Measurements from ENCODE around the gene CNGB1. TPM values are rescaled to one million over a fixed set of nuclear protein-coding genes. Genes with fewer than 3 reads are reported as not detected.

CNGB1 gene
- total RNA-seq, 1 experiment from 2014 or later: not detected

DNA sequence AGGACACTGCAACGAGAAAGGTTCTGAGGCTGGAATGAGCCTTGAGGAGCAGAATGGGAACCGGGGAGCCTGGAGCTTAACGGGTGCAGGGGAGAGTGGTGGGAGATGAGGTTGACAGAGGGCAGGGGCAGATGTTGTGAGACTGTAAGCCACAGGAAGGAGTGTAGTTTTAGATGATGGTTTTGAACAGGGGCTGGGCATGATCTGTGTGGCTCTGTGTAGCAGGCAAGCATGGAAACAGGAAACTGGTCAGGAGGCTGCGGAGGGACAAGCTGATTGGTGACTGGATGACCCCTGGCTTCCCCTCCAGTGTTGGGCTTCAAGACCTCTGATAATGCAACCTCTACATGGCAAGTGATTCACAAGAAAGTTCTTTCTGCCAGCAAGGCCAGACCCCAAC, 1.4 kb upstream of the CNGB1 start:
- no peaks in the 10 kb centered on the region for H3K9me3 ChIP-seq (replicated peaks)
- H3K36me3 ChIP-seq: no peaks in the 10 kb centered on the region
- no peak for DNase-seq
- no peaks in the 10 kb centered on the region for H3K4me1 ChIP-seq
- H3K4me3 ChIP-seq: no peak overlapping the region
- H3K27me3 ChIP-seq: peaks cover 19% of the 10 kb centered on the region
- H3K27ac ChIP-seq: no peak overlapping the region

GRCh38 chr16:57971848-57972247, 920 bp upstream of the CNGB1 start:
- DNase-seq: no peak
- Histone ChIP-seq H3K4me3 (no peak overlapping the region), H3K36me3 (no peaks in the 10 kb centered on the region), H3K27me3 (peaks cover 19% of the 10 kb centered on the region), H3K4me1 (no peaks in the 10 kb centered on the region), H3K9me3 (replicated peaks) (no peaks in the 10 kb centered on the region), H3K27ac (no peak overlapping the region)

DNA sequence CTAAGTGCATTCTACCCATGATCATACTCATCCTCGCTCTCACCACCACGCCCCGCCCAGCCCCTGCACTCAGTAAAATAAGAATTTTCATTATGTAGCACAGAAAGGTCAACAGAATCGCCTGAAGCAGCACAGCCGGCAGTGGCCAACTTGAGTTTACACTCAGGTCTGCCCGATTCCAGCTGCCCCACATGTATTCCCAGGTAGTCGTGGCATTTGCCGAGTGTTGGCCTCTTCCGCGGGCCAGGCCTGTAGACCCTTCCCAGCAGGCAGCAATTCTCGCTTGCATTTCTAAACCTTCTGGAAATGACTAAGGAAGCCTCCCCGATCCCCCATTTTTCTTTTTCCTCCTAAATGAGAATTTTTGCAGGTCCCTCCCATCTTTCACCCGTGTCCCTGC, 609 bp downstream of the CNGB1 start:
- DNase-seq: no peak
- H3K4me3 ChIP-seq: no peak overlapping the region
- no peaks in the 10 kb centered on the region for H3K4me1 ChIP-seq
- no peaks in the 10 kb centered on the region for H3K36me3 ChIP-seq
- no peaks in the 10 kb centered on the region for H3K9me3 ChIP-seq (replicated peaks)
- H3K27ac ChIP-seq: no peak overlapping the region
- H3K27me3 ChIP-seq: peaks cover 19% of the 10 kb centered on the region

DNA sequence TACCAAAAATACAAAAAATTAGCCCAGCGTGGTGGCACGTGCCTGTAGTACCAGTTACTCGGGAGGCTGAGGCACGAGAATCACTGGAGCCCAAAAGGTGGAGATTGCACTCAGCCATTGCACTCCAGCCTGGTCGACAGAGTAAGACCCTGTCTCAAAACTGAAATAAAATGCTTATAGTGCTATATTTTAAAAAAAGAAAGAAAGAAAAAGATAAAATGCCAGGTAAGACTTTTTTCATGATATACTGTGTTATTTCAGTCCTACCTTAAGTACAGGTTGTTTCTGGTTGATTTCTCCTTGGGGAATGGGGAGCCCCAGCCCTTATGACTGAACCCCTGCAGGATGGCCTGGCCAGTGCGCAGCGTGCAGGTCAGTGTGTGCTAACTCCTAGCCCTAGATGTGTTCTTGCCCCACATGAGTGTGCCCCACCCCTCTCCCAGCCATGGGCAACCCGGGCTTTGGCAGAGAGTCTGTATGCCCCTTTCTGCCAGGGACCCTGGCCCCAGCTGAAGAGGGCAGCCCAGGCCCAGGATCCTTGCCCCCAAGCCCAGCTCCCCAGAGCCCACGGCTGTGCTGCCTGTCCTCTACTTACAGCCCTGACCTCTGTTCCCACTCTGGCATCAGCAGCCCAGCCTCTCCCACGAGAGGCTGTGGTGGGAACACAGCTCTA, 1.3 kb downstream of the CNGB1 start:
- Histone ChIP-seq H3K4me1 (no peaks in the 10 kb centered on the region), H3K36me3 (no peaks in the 10 kb centered on the region), H3K27ac (no peak overlapping the region), H3K4me3 (no peak overlapping the region), H3K27me3 (peaks cover 19% of the 10 kb centered on the region), H3K9me3 (replicated peaks) (no peaks in the 10 kb centered on the region)
- DNase-seq: no peak

DNA sequence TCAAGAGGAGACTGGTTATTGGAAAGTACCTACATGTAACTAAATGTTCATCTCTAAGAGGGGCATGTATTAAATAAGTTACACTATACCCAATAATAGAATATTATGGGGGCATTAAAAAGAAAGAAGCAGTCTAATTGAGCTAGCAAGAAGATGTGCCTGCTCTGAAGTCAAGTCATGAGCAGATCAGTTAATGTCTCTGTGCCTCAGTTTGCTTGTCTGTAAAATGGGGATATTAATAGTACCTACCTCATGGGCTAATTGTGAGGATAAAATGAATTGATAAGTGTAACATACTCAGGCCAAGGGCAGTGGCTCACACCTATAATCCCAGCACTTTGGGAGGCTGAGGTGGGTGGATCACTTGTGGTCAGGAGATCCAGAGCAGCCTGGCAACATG, 3.0 kb downstream of the CNGB1 start:
- no peaks in the 10 kb centered on the region for H3K36me3 ChIP-seq
- no peaks in the 10 kb centered on the region for H3K4me1 ChIP-seq
- H3K27ac ChIP-seq: no peak overlapping the region
- H3K9me3 ChIP-seq (replicated peaks): no peaks in the 10 kb centered on the region
- peaks cover 24% of the 10 kb centered on the region for H3K27me3 ChIP-seq
- no peak for DNase-seq
- no peak overlapping the region for H3K4me3 ChIP-seq

DNA sequence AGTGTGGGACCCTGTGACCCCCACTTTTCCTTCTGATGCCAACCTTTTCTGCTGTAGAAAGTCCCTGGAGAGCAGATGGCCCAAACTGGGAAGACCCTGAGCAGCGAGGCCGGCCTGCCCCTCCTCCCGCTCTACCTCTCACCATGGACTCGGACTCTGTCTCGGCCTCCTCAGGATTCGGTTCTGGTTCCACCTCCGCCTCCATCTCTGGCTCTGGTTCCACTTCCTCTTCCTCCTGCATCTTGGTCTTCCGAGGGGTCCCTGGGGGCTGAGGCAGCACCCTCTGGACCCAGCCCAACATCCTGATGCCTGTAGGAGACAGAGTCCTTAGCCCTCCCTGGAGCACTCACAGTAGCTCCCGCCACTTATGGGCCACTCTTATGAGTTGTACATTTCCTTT, 3.9 kb downstream of the CNGB1 start:
- peaks cover 24% of the 10 kb centered on the region for H3K27me3 ChIP-seq
- H3K27ac ChIP-seq: no peak overlapping the region
- H3K36me3 ChIP-seq: no peaks in the 10 kb centered on the region
- H3K4me1 ChIP-seq: no peaks in the 10 kb centered on the region
- no peak overlapping the region for H3K4me3 ChIP-seq
- H3K9me3 ChIP-seq (replicated peaks): no peaks in the 10 kb centered on the region
- no peak for DNase-seq

GRCh38 chr16:57966204-57966771, 4.6 kb downstream of the CNGB1 start:
- H3K27me3 ChIP-seq: peaks cover 29% of the 10 kb centered on the region
- DNase-seq: no peak
- H3K4me3 ChIP-seq: no peak overlapping the region
- H3K4me1 ChIP-seq: no peaks in the 10 kb centered on the region
- no peaks in the 10 kb centered on the region for H3K9me3 ChIP-seq (replicated peaks)
- no peak overlapping the region for H3K27ac ChIP-seq
- no peaks in the 10 kb centered on the region for H3K36me3 ChIP-seq

DNA sequence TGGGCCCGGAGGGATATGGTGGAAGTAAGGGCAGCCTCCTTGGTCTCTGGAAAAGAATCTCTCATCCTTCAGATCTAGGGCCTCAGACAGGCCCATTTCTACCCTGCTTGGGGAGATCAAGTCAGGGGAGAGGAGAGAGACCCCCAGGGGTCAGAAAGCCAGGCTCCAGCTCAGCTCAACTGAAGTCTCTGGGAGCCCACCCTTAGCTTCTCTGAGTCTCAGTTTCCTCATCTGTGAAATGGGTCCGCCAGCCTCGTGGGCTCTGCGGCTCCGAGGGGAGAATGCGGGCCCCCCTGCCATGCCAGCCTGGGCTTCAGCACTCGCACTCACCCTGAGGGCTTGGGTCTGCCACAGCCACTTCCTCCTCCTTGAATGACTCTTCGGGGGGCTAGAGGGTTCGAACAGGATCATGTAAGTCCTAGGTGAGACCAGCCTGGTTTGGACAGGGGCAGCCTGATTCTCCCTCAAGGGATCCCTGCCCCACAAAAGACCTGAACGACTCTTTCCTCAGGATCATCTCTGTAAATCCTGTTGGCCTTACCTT, 6.7 kb downstream of the CNGB1 start:
- Histone ChIP-seq H3K27ac (no peak overlapping the region), H3K9me3 (replicated peaks) (no peaks in the 10 kb centered on the region), H3K4me1 (no peaks in the 10 kb centered on the region), H3K4me3 (no peak overlapping the region), H3K36me3 (no peaks in the 10 kb centered on the region), H3K27me3 (peaks cover 33% of the 10 kb centered on the region)
- DNase-seq: no peak

DNA sequence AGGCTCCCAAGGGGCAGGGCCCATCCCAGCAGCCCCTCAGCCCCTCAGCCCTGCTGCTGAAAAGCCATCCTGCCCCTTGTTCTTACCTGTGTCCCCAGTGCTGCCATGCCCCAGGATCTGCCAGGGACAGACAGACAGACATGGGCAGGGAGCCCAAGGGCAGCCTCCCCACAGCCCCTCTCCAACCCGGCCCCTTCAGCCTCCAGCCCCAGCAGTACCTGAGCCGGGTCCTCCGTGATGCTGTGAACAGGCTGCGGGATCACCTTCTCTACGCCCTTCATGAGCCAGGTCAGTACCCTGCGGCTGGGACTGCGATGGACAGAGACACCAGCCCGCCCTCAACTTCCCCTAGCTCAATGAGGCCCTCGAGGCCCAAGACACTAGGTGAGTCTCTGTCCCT, 8.2 kb downstream of the CNGB1 start:
- Histone ChIP-seq H3K27ac (no peak overlapping the region), H3K36me3 (no peaks in the 10 kb centered on the region), H3K9me3 (replicated peaks) (no peaks in the 10 kb centered on the region), H3K4me3 (no peak overlapping the region), H3K27me3 (peaks cover 36% of the 10 kb centered on the region), H3K4me1 (no peaks in the 10 kb centered on the region)
- no peak for DNase-seq

- H3K9me3 ChIP-seq (replicated peaks): no peaks in the 10 kb centered on the region
- H3K36me3 ChIP-seq: no peaks in the 10 kb centered on the region
- peaks cover 39% of the 10 kb centered on the region for H3K27me3 ChIP-seq
- H3K4me3 ChIP-seq: no peak overlapping the region
- no peak overlapping the region for H3K27ac ChIP-seq
- DNase-seq: no peak
- no peaks in the 10 kb centered on the region for H3K4me1 ChIP-seq
Measured at GRCh38 chr16:57962046-57962445, 8.9 kb downstream of the CNGB1 start.

DNA sequence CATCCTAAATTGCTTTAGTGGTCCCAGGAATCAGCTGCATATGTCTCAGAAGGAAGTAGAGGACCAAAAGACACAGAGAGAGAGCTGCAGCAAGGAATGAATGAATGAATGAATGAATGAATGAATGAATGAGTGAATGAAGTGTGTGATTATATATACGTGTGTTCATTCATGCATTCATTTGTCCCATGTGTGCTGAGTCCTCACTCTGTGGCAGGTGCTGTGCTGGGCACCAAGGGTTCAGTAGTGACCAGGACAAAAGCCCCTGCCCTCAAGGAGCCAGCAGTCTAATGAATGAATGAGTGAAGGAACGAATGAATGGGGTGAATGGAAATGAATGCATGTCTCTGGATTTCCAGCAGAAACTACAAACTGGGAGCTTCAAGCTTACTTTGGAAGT, 9.4 kb downstream of the CNGB1 start:
- no peak overlapping the region for H3K4me3 ChIP-seq
- H3K9me3 ChIP-seq (replicated peaks): no peaks in the 10 kb centered on the region
- no peak for DNase-seq
- H3K4me1 ChIP-seq: no peaks in the 10 kb centered on the region
- H3K27ac ChIP-seq: no peak overlapping the region
- H3K27me3 ChIP-seq: peaks cover 41% of the 10 kb centered on the region
- H3K36me3 ChIP-seq: no peaks in the 10 kb centered on the region

DNA sequence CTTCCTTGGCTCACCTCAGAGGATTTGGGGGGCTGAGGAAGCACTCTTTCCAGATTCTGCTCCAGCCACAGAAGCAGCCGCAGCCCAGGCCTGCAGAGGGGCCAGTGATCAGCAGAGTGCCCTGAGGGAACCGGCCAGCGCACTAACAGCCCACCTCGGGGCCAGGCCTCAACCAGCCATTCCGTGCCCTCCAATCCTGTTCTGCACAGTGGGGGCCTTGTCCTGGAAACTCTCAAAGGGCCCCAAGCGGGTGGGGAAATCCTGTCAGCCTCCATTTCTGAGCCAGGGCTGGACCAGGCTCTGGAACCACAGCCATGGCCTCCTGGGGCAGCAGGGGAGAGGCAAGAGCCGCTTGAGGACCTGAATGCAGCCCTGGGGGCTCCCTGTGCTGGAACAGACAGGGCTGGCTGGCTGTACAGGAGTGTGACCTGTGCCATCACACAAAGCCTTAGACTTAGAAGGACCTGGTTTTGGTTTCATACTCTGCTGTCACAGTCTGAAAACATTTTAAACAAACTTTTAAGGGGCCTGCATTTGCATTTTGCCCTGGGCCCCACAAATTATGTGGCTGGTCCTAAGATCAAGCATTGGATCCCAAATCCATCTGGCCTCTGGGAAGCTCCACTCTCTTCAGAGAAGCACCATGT, 10.0 kb downstream of the CNGB1 start:
- peaks cover 47% of the 10 kb centered on the region for H3K27me3 ChIP-seq
- DNase-seq: no peak
- no peaks in the 10 kb centered on the region for H3K4me1 ChIP-seq

GRCh38 chr16:57960310-57960709, 10.6 kb downstream of the CNGB1 start:
- H3K4me1 ChIP-seq: no peaks in the 10 kb centered on the region
- H3K27ac ChIP-seq: no peak overlapping the region

More for the DNA sequence above, 10.0 kb downstream of the CNGB1 start:
- H3K9me3 ChIP-seq (replicated peaks): no peaks in the 10 kb centered on the region
- H3K4me3 ChIP-seq: no peak overlapping the region
- no peak overlapping the region for H3K27ac ChIP-seq
- no peaks in the 10 kb centered on the region for H3K36me3 ChIP-seq

GRCh38 chr16:57959804-57960203, 11.1 kb downstream of the CNGB1 start:
- Histone ChIP-seq H3K27ac (no peak overlapping the region), H3K9me3 (replicated peaks) (no peaks in the 10 kb centered on the region), H3K27me3 (peaks cover 49% of the 10 kb centered on the region), H3K4me3 (no peak overlapping the region), H3K36me3 (no peaks in the 10 kb centered on the region), H3K4me1 (no peaks in the 10 kb centered on the region)
- no peak for DNase-seq

More at GRCh38 chr16:57960310-57960709, 10.6 kb downstream of the CNGB1 start:
- Histone ChIP-seq H3K36me3 (no peaks in the 10 kb centered on the region), H3K27me3 (peaks cover 49% of the 10 kb centered on the region), H3K4me3 (no peak overlapping the region), H3K9me3 (replicated peaks) (no peaks in the 10 kb centered on the region)
- DNase-seq: no peak

GRCh38 chr16:57959121-57959520, 11.8 kb downstream of the CNGB1 start:
- peaks cover 49% of the 10 kb centered on the region for H3K27me3 ChIP-seq

More at GRCh38 chr16:57959121-57959520, 11.8 kb downstream of the CNGB1 start:
- no peak overlapping the region for H3K4me3 ChIP-seq
- H3K4me1 ChIP-seq: no peaks in the 10 kb centered on the region
- no peak for DNase-seq
- H3K9me3 ChIP-seq (replicated peaks): no peaks in the 10 kb centered on the region
- no peak overlapping the region for H3K27ac ChIP-seq
- H3K36me3 ChIP-seq: no peaks in the 10 kb centered on the region
